Stimulated activated effector memory CD8-positive, alpha-beta T cell treated with anti-CD3 and anti-CD28 coated beads, Interleukin-12 subunit alpha, Interleukin-12 subunit beta, amount 100 ng/mL, for 72 hours (primary cell): ENCODE results near the gene PTN.

ENCODE experiments used
- ATAC-seq: fragments of 150-1000 bp; cut with Tn5 transposase; 2 replicates; pipeline ENCODE4 v1.10.0; 2021
- DNase-seq, 2 donors: peaks; one replicate each; pipeline ENCODE4 v3.0.0; 2021 to 2022; ENCODE audit warnings: low spot score in 2 of 2
- H3K27ac Mint-ChIP-seq: one replicate; pipeline ENCODE4 v1.8.0; 2022; ENCODE audit warnings: mild to moderate bottlenecking, mixed read lengths
- H3K36me3 Mint-ChIP-seq: one replicate; pipeline ENCODE4 v1.8.0; 2022; ENCODE audit warnings: mild to moderate bottlenecking, mixed read lengths
- H3K4me1 Mint-ChIP-seq: one replicate; pipeline ENCODE4 v1.8.0; 2022; ENCODE audit warnings: mixed read lengths
- H3K4me3 Mint-ChIP-seq: one replicate; pipeline ENCODE4 v1.8.0; 2022; ENCODE audit warnings: mild to moderate bottlenecking, mixed read lengths
- H3K9me3 Mint-ChIP-seq: one replicate; pipeline ENCODE4 v1.8.0; 2022; ENCODE audit warnings: mixed read lengths

PTN gene

DNA sequence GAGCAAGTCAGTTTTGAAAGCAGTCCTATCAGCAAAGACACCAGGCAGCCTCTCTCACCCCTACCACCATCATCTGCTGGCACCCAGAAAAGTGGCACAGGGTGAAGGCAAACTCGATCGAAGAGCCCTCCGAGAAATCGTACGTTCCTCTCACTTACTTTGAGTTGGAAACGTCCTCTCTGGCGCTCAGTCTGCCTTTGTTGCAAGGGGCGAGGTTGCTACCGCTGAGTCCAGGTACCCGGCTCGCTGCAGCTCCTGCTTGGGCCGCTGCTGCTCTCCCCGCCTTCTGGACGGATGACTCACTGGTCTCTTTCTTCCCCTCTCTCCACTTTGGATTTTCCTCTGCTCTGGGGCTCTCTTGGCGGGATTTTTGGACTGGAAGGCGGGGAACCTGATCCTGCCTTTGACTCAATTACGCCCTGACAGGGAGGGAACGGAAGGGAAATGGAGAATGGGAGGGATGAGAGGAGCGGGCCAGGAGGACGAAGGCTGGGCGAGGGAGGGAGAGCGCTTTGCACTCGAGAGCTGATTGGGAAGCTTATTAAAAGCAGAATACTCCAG lies at the start of gene PTN:
PTN (minus strand) TSS at position 453 of the 561 bp plus-strand sequence. CDS start 88,760 bp downstream, outside the sequence.
- DNase-seq (no peak), ATAC-seq (no peak)
- Mint-ChIP-seq H3K4me3 (no peak within 1 kb of the TSS), H3K4me1 (no peaks in the 10 kb centered on the region), H3K9me3 (peaks cover 4% of the 10 kb centered on the region), H3K27ac (no peak within 1 kb of the TSS), H3K36me3 (no peaks in the 10 kb centered on the region)

GRCh38 chr7:137390076-137390475 lies 46.5 kb upstream of the PTN start:
- ATAC-seq (no peak), DNase-seq (no peak)
- H3K36me3 Mint-ChIP-seq, result no peaks in the 10 kb centered on the region
- H3K27ac Mint-ChIP-seq, result no peak overlapping the region
- no peaks in the 10 kb centered on the region for H3K4me1 Mint-ChIP-seq
- H3K4me3 Mint-ChIP-seq, result no peak overlapping the region
- H3K9me3 Mint-ChIP-seq, result peaks cover 7% of the 10 kb centered on the region

GRCh38 chr7:137388916-137389315 lies 45.4 kb upstream of the PTN start:
- no peaks in the 10 kb centered on the region for H3K36me3 Mint-ChIP-seq
- no peak overlapping the region for H3K27ac Mint-ChIP-seq
- no peak for DNase-seq
- H3K4me1 Mint-ChIP-seq, result no peaks in the 10 kb centered on the region
- no peak for ATAC-seq
- peaks cover 3% of the 10 kb centered on the region for H3K9me3 Mint-ChIP-seq
- no peak overlapping the region for H3K4me3 Mint-ChIP-seq

- no peak for DNase-seq
- Mint-ChIP-seq H3K4me1 (no peaks in the 10 kb centered on the region), H3K36me3 (no peaks in the 10 kb centered on the region), H3K4me3 (no peak overlapping the region), H3K9me3 (peaks cover 3% of the 10 kb centered on the region), H3K27ac (no peak overlapping the region)
- ATAC-seq, result no peak
Observed at GRCh38 chr7:137386966-137387365, 43.4 kb upstream of the PTN start.

DNA sequence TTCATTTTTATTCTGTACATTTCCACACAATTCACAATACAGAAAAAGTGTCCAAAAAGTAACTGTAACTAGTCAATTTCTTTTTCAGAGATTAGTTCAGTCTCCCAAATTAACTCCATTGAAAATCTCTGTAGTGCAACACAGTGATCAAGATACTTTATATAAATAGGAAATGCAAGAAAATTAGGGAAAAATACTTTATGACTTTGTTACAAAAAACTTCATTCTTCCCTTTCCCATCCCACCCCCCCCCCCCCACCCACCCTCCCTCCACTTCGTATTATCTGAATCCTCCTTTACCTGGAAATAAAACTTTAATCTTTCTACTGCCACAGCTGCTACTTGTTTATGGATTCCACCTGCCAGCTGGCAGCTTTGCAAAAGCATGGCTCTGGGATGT lies 37.5 kb upstream of the PTN start:
- H3K4me1 Mint-ChIP-seq, result no peaks in the 10 kb centered on the region
- DNase-seq (no peak), ATAC-seq (no peak)
- peaks cover 4% of the 10 kb centered on the region for H3K9me3 Mint-ChIP-seq
- no peak overlapping the region for H3K4me3 Mint-ChIP-seq
- no peaks in the 10 kb centered on the region for H3K36me3 Mint-ChIP-seq
- H3K27ac Mint-ChIP-seq, result no peak overlapping the region

GRCh38 chr7:137373507-137373906 lies 30.0 kb upstream of the PTN start:
- Mint-ChIP-seq H3K9me3 (peaks cover 12% of the 10 kb centered on the region), H3K4me3 (no peak overlapping the region), H3K36me3 (no peaks in the 10 kb centered on the region), H3K4me1 (no peaks in the 10 kb centered on the region), H3K27ac (no peak overlapping the region)
- ATAC-seq (no peak), DNase-seq (no peak)

DNA sequence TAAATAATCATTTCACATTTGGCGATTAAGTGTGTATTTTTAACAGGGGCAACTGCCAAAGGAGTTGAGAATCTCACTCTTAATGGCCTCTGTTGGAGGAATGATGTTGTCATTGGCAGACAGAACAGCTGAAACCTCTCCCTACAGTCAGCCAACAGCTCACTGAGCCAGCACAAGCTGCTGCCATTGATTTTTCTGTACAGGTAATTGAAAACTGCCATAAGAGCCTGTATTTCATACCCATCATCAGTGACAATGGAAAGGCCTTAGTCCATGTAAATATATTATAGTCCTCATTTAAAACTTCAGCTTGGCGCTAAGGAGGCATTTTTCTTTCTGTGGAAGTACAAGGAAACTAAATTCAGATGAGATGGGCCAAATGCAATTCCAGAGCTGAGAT lies 28.1 kb upstream of the PTN start:
- Mint-ChIP-seq H3K4me1 (no peaks in the 10 kb centered on the region), H3K4me3 (no peak overlapping the region), H3K9me3 (peaks cover 11% of the 10 kb centered on the region), H3K27ac (no peak overlapping the region), H3K36me3 (no peaks in the 10 kb centered on the region)
- DNase-seq, result no peak
- ATAC-seq, result no peak

- Mint-ChIP-seq H3K36me3 (no peaks in the 10 kb centered on the region), H3K27ac (no peak overlapping the region), H3K9me3 (peaks cover 12% of the 10 kb centered on the region), H3K4me3 (no peak overlapping the region), H3K4me1 (no peaks in the 10 kb centered on the region)
- ATAC-seq, result no peak
- DNase-seq, result no peak
Observed at GRCh38 chr7:137366995-137367394, 23.5 kb upstream of the PTN start.

- no peak overlapping the region for H3K27ac Mint-ChIP-seq
- ATAC-seq (no peak), DNase-seq (no peak)
- H3K36me3 Mint-ChIP-seq, result no peaks in the 10 kb centered on the region
- no peak overlapping the region for H3K4me3 Mint-ChIP-seq
- no peaks in the 10 kb centered on the region for H3K4me1 Mint-ChIP-seq
- peaks cover 16% of the 10 kb centered on the region for H3K9me3 Mint-ChIP-seq
Observed at GRCh38 chr7:137363683-137364082, 20.1 kb upstream of the PTN start.

- DNase-seq (no peak), ATAC-seq (no peak)
- H3K4me3 Mint-ChIP-seq, result no peak overlapping the region
- no peaks in the 10 kb centered on the region for H3K36me3 Mint-ChIP-seq
- no peaks in the 10 kb centered on the region for H3K4me1 Mint-ChIP-seq
- H3K9me3 Mint-ChIP-seq, result peaks cover 14% of the 10 kb centered on the region
- H3K27ac Mint-ChIP-seq, result no peak overlapping the region
Observed at GRCh38 chr7:137360087-137360679, 16.6 kb upstream of the PTN start.

GRCh38 chr7:137354961-137355360 lies 11.4 kb upstream of the PTN start:
- Mint-ChIP-seq H3K27ac (no peak overlapping the region), H3K4me1 (no peaks in the 10 kb centered on the region), H3K9me3 (peaks cover 9% of the 10 kb centered on the region), H3K36me3 (no peaks in the 10 kb centered on the region), H3K4me3 (no peak overlapping the region)
- ATAC-seq (no peak), DNase-seq (no peak)

GRCh38 chr7:137354396-137354795 lies 10.9 kb upstream of the PTN start:
- H3K9me3 Mint-ChIP-seq, result peaks cover 9% of the 10 kb centered on the region
- ATAC-seq (no peak), DNase-seq (no peak)
- no peaks in the 10 kb centered on the region for H3K36me3 Mint-ChIP-seq
- no peak overlapping the region for H3K4me3 Mint-ChIP-seq
- no peaks in the 10 kb centered on the region for H3K4me1 Mint-ChIP-seq
- H3K27ac Mint-ChIP-seq, result no peak overlapping the region

- no peak for DNase-seq
- H3K4me1 Mint-ChIP-seq, result no peaks in the 10 kb centered on the region
- no peak overlapping the region for H3K27ac Mint-ChIP-seq
- ATAC-seq, result no peak
- no peaks in the 10 kb centered on the region for H3K36me3 Mint-ChIP-seq
- H3K9me3 Mint-ChIP-seq, result peaks cover 10% of the 10 kb centered on the region
- H3K4me3 Mint-ChIP-seq, result no peak overlapping the region
Observed at GRCh38 chr7:137351941-137352340, 8.4 kb upstream of the PTN start.

- no peak overlapping the region for H3K4me3 Mint-ChIP-seq
- peaks cover 6% of the 10 kb centered on the region for H3K9me3 Mint-ChIP-seq
- H3K4me1 Mint-ChIP-seq, result no peaks in the 10 kb centered on the region
- no peaks in the 10 kb centered on the region for H3K36me3 Mint-ChIP-seq
- DNase-seq (no peak), ATAC-seq (no peak)
- no peak overlapping the region for H3K27ac Mint-ChIP-seq
Observed at GRCh38 chr7:137345799-137346449, 2.4 kb upstream of the PTN start.

GRCh38 chr7:137342828-137343261 lies 688 bp downstream of the PTN start:
- ATAC-seq (no peak), DNase-seq (no peak)
- peaks cover 4% of the 10 kb centered on the region for H3K9me3 Mint-ChIP-seq
- H3K4me3 Mint-ChIP-seq, result no peak overlapping the region
- no peaks in the 10 kb centered on the region for H3K36me3 Mint-ChIP-seq
- no peaks in the 10 kb centered on the region for H3K4me1 Mint-ChIP-seq
- H3K27ac Mint-ChIP-seq, result no peak overlapping the region

DNA sequence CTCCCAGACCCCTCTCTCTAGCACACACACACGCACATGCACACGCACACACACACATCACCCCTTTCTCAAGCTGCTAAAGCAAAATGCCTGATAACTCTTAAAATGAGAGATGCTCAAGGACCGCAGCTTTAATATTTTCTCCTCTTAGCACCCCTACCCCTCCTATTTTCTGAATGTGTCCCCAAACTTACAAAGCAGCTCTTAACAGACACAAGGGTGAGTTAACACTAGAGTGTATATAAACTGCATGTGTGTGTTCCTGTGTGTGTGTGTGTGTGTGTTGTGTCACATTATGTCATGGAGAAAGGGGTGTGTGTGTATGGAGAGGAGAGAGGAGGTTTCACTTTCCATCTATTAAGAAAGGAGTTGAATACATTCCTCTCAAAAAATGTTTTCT lies 1.3 kb downstream of the PTN start:
- Mint-ChIP-seq H3K36me3 (no peaks in the 10 kb centered on the region), H3K9me3 (peaks cover 4% of the 10 kb centered on the region), H3K4me1 (no peaks in the 10 kb centered on the region), H3K4me3 (no peak overlapping the region), H3K27ac (no peak overlapping the region)
- ATAC-seq (no peak), DNase-seq (no peak)
